Thyroid gland (tissue), 4 donors: Measurements from ENCODE around the gene MARK1. TPM values are rescaled to one million over a fixed set of nuclear protein-coding genes. Genes with fewer than 3 reads are reported as not detected.

Source experiments
- DNase-seq, 2 donors: peaks; one replicate each; pipeline ENCODE4 v3.0.0-alpha.2; 2019
- H3K27ac ChIP-seq, 3 donors: fragments of 200-600 bp; sonication (generic); 1 replicate in 2 of 3; 2 replicates in 1 of 3; pipeline ENCODE4 v1.5.1; 2016 to 2019; ENCODE audit warnings: mild to moderate bottlenecking in 1 of 3, moderate library complexity in 1 of 3
- H3K27me3 ChIP-seq: fragments of 200-600 bp; sonication (generic); one replicate; pipeline ENCODE4 v1.5.1; 2019
- H3K36me3 ChIP-seq, 2 donors: fragments of 200-600 bp; sonication (generic); one replicate each; pipeline ENCODE4 v1.5.1; 2016 to 2019
- H3K4me1 ChIP-seq, 2 donors: fragments of 200-600 bp; sonication (generic); one replicate each; pipeline ENCODE4 v1.5.1; 2017 to 2019
- H3K4me3 ChIP-seq, 3 donors: fragments of 200-600 bp; sonication (generic); replicated peaks in 1 of 3; 1 replicate in 2 of 3; 2 replicates in 1 of 3; pipeline ENCODE4 v1.5.1; 2016; ENCODE audit warnings: mild to moderate bottlenecking in 1 of 3
- H3K9me3 ChIP-seq: fragments of 200-600 bp; sonication (generic); one replicate; pipeline ENCODE4 v1.5.1; 2017
- POLR2A ChIP-seq, 2 donors: fragments of 450-650 bp; IDR thresholded peaks; one replicate each; pipeline ENCODE4 v1.6.1; 2017; ENCODE audit warnings: antibody characterized with exemption in 2 of 2, mild to moderate bottlenecking in 2 of 2, moderate library complexity in 1 of 2
- WGBS, 2 donors: methylation state at CpG; one replicate each; pipeline ENCODE4 v1.1.5; 2017; 5-methylcytosine and 5-hydroxymethylcytosine counted together
- intact Hi-C: fragments of 100-400 bp; cut with DNase I; formaldehyde crosslinking; loops from one replicate; pipeline ENCODE4 v1.15.1; 2023
- total RNA-seq, 4 donors: library from RNA; depleted of rRNA; stranded (reverse); fragments of >200 nt; gene quantifications; one replicate each; pipeline ENCODE4 v1.2.3, GENCODE V29; 2016
- TF ChIP-seq, protein P1 (sequence below), 6 experiments: fragments of 200-600 bp in 3 of 6; fragments of 450-650 bp in 3 of 6; sonication (generic) in 3 of 6; IDR thresholded peaks; one replicate each; pipeline ENCODE4 v1.5.1; 2016 to 2019; ENCODE audit warnings: antibody characterized with exemption in 6 of 6, mild to moderate bottlenecking in 2 of 6, inconsistent platforms in 1 of 6, moderate library complexity in 1 of 6

Gene MARK1
- total RNA-seq, 4 donors from 2014 or later, result 10.9 to 21.2 (median 14.4) TPM

DNA sequence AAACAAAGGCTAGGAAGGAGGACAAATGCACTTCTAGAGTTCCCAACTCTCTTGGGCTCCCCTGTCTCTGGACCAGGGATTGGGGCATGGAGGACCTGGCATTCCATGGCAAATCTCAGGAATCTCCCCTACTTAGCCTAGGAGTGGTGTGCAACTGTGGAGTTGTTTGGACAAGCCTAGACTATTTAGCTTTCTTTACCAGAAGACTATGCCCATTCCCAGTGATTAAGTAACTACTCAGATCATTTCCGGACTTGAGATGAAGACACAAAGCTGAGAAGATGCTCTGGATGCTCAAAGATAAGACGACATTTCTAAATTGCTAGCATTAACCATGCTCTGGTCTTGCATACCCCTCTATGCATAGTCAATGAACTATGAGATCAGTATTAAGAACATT lies 13.7 kb upstream of the MARK1 start:
- WGBS, 2 donors, result 95 to 98% methylated on average over 2 of the region's 2 CpGs
- H3K4me1 ChIP-seq, result no peaks in the 10 kb centered on the region
- H3K4me3 ChIP-seq, result no peak overlapping the region
- H3K27me3 ChIP-seq, result no peaks in the 10 kb centered on the region
- DNase-seq, result no peak
- no peaks in the 10 kb centered on the region for H3K9me3 ChIP-seq
- intact Hi-C loops, result no loop called here
- no peak overlapping the region for H3K27ac ChIP-seq
- no peaks in the 10 kb centered on the region for H3K36me3 ChIP-seq
- TF ChIP-seq POLR2A (IDR thresholded peaks at IDR 0.05), result no peak
- TF ChIP-seq, protein P1, sequence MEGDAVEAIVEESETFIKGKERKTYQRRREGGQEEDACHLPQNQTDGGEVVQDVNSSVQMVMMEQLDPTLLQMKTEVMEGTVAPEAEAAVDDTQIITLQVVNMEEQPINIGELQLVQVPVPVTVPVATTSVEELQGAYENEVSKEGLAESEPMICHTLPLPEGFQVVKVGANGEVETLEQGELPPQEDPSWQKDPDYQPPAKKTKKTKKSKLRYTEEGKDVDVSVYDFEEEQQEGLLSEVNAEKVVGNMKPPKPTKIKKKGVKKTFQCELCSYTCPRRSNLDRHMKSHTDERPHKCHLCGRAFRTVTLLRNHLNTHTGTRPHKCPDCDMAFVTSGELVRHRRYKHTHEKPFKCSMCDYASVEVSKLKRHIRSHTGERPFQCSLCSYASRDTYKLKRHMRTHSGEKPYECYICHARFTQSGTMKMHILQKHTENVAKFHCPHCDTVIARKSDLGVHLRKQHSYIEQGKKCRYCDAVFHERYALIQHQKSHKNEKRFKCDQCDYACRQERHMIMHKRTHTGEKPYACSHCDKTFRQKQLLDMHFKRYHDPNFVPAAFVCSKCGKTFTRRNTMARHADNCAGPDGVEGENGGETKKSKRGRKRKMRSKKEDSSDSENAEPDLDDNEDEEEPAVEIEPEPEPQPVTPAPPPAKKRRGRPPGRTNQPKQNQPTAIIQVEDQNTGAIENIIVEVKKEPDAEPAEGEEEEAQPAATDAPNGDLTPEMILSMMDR (IDR thresholded peaks at IDR 0.05), result no peak

DNA sequence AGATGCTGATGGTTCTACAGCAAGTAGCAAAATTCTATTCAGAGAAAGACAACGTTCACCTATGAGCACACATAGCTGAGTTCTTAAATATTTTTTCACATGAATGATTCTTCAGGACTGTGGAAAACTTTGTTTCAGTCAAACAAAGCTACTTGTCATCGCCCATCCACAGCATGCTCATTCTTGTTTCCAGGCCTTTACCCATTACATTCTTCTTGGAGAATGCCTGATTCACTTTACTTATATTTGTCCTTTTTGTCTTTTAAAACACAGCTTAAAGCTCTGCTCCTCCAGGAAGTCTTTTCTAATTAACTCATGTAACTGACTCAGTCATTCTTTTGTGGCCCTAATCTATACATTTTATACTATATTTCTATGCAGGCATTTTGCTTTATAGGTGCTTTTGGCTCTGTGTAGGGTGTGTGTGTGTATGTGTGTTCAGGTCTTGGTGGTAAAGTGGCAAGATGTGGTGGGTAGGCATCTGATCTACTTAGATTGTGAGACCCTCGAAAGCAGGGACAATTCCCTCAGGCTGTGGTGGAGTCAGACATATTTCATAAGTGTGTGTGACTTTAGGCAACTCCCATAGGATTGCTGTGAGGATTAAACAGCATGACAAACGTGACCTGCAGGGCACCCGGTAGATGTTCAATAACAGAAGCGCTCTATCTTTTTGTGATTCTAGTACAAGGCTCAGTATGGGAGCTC lies 11.8 kb upstream of the MARK1 start:
- WGBS, 2 donors, result 69 to 77% methylated on average over 6 of the region's 6 CpGs

DNA sequence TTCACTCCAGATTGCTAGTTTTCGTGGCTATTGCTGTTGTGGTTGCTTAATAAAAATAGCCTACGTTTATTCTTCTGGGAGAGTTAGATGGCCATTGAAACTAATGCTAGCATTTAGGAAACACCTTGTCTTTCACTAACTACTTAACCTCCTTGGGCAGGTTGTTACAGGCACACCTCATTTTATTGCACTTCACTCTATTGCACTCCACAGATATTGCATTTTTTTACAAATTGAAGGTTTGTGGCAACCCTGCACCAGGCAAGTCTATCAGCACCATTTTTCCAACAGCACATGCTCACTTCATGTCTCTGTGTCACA lies 11.3 kb upstream of the MARK1 start:
- H3K36me3 ChIP-seq, result no peaks in the 10 kb centered on the region
- no peaks in the 10 kb centered on the region for H3K27me3 ChIP-seq
- no peaks in the 10 kb centered on the region for H3K9me3 ChIP-seq
- H3K4me1 ChIP-seq, result peaks cover 0 to 2% of the 10 kb centered on the region in 2 donors
- H3K27ac ChIP-seq, result no peak overlapping the region
- DNase-seq, result no peak
- intact Hi-C loops, result no loop called here
- 82 to 87% methylated on average over 2 of the region's 2 CpGs for WGBS, 2 donors
- no peak for TF ChIP-seq POLR2A (IDR thresholded peaks at IDR 0.05)
- TF ChIP-seq, protein P1 (IDR thresholded peaks at IDR 0.05), result no peak
- H3K4me3 ChIP-seq, result no peak overlapping the region

More for the DNA sequence above, 11.8 kb upstream of the MARK1 start:
- no peak overlapping the region for H3K27ac ChIP-seq
- no peaks in the 10 kb centered on the region for H3K4me1 ChIP-seq
- DNase-seq, result no peak
- TF ChIP-seq, protein P1 (IDR thresholded peaks at IDR 0.05), result no peak
- no peak for TF ChIP-seq POLR2A (IDR thresholded peaks at IDR 0.05)
- intact Hi-C loops, result no loop called here
- H3K4me3 ChIP-seq, result no peak overlapping the region
- no peaks in the 10 kb centered on the region for H3K36me3 ChIP-seq
- no peaks in the 10 kb centered on the region for H3K9me3 ChIP-seq
- H3K27me3 ChIP-seq, result no peaks in the 10 kb centered on the region

DNA sequence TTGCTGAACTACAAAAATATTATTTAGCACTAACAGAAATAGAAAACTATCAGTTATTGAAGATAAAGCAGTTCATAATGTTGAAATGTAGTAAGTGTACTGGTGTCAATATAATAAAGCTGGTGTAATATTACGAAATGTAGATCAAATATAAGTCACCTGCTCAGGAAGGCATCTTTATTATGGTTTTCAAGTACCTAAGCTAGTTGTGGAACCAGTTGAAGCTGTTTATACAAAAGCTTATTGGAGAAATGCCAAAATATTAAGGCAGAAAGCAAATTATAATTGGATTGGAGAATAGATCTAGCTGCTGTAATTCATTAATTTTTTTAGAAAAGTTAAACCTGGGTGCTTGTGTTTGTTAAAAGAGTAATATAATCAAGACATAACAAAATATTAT lies 6.2 kb upstream of the MARK1 start:
- H3K36me3 ChIP-seq, result no peaks in the 10 kb centered on the region
- H3K4me1 ChIP-seq, result peaks cover 0 to 7% of the 10 kb centered on the region in 2 donors
- no peak overlapping the region for H3K27ac ChIP-seq
- intact Hi-C loops, result loop anchor here (10.0 kb wide), 1 partner anchor 247 kb away; the partner anchor contains the start of gene RAB3GAP2
- H3K27me3 ChIP-seq, result no peaks in the 10 kb centered on the region
- no peak overlapping the region for H3K4me3 ChIP-seq
- TF ChIP-seq, protein P1 (IDR thresholded peaks at IDR 0.05), result no peak
- no peak for TF ChIP-seq POLR2A (IDR thresholded peaks at IDR 0.05)
- 71 to 75% methylated on average over 1 of the region's 1 CpG for WGBS, 2 donors
- no peaks in the 10 kb centered on the region for H3K9me3 ChIP-seq
- DNase-seq, result no peak

DNA sequence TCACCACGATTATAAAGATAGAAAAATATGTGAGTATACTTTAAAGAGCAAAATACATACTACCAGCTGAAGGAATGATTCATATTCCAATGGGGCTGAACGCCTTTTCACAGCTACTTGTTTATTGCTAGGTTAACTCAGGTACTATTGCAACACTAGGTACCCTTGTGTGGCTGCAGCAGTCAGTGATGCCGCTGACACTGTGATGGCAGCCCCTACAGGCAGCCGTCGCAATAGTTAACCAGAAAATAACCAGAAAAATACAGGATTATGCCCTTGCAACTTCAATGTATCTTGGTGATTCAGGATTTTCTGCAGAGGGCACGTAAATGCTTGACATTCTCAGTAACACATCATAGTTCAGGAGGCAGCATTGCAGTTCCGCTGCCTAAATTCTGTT lies 1.6 kb upstream of the MARK1 start:
- no peaks in the 10 kb centered on the region for H3K9me3 ChIP-seq
- intact Hi-C loops, result loop anchor here (10.0 kb wide), 1 partner anchor 251 kb away; the partner anchor contains the start of gene RAB3GAP2
- no peak overlapping the region for H3K4me3 ChIP-seq
- H3K36me3 ChIP-seq, result no peaks in the 10 kb centered on the region
- TF ChIP-seq POLR2A (IDR thresholded peaks at IDR 0.05), result no peak
- TF ChIP-seq, protein P1 (IDR thresholded peaks at IDR 0.05), result no peak
- H3K4me1 ChIP-seq, result peaks cover 6 to 10% of the 10 kb centered on the region in 2 donors
- no peak overlapping the region for H3K27ac ChIP-seq
- 67 to 68% methylated on average over 7 of the region's 7 CpGs for WGBS, 2 donors
- no peaks in the 10 kb centered on the region for H3K27me3 ChIP-seq
- no peak for DNase-seq
